Measurements from ENCODE around the gene CUX1. TPM values are rescaled to one million over a fixed set of nuclear protein-coding genes. Genes with fewer than 3 reads are reported as not detected.

The CUX1 gene
- total and polyA plus RNA-seq, 2 donors (not counting 1 experiment from before 2014, with no cell fraction given), result 10.8 to 86.5 TPM

DNA sequence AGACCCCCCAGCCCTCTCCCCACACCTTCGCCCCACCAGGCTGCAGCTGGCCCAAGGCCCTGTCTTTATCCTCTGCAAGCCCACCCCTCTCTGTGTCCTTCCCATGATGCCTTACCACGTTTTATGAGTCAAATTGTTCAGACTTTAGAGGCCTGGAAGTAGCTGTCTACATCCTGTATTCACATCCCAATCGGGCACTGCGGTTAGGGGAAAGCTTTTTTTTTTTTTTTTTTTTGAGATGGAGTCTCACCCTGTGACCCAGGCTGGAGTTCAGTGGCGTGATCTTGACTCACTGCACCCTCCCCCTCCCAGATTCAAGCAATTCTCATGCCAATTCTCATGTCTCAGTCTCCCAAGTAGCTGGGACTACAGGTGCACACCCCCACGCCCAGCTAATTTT lies 347.7 kb downstream of the CUX1 start:
- no peaks in the 10 kb centered on the region for H3K79me2 ChIP-seq (ENCODE audit: control insufficient read depth, insufficient read depth, low read length)
- H3K9me3 ChIP-seq (ENCODE audit: control extremely low read depth in 1 of 3, control insufficient read depth in 2 of 3, insufficient read depth in 1 of 3, low read length in 2 of 3), result no peaks in the 10 kb centered on the region
- TF ChIP-seq EZH2 (IDR thresholded peaks at IDR 0.05; ENCODE audit: borderline replicate concordance, insufficient read depth, low read depth, low read length, poor library complexity, severe bottlenecking) (no peak), CTCF (IDR thresholded peaks at IDR 0.05) (no peak)
- no peak overlapping the region for H3K27ac Mint-ChIP-seq
- intact Hi-C loops (cut with micrococcal nuclease), result no loop called here
- H3K4me3 ChIP-seq (ENCODE audit: control extremely low read depth in 1 of 5, extremely low read depth in 1 of 5, insufficient read depth in 1 of 5, low read depth in 2 of 5, low read length in 4 of 5), result no peak overlapping the region
- H3K4me1 Mint-ChIP-seq, result no peaks in the 10 kb centered on the region
- no peak for ATAC-seq (ENCODE audit: low read depth)
- H2AFZ ChIP-seq (ENCODE audit: insufficient read depth, low read depth, low read length, poor library complexity, severe bottlenecking), result no peak overlapping the region
- ChIA-PET POLR2A (no interaction called here), CTCF (interaction anchor here (0.7 kb wide), 1 partner anchor 495 kb away, joined by 3 read pairs; no protein-coding TSS in a partner anchor)
- no peaks in the 10 kb centered on the region for H3K4me1 ChIP-seq (ENCODE audit: control insufficient read depth in 2 of 2, insufficient read depth in 2 of 2, low read length in 2 of 2)
- H3K9ac ChIP-seq (ENCODE audit: low read length), result no peak overlapping the region
- no peak overlapping the region for H3K27ac ChIP-seq (ENCODE audit: low read length in 2 of 2)
- H3K36me3 ChIP-seq (replicated peaks in 1 of 2; ENCODE audit: control extremely low read depth in 1 of 2, control insufficient read depth in 1 of 2, extremely low read depth in 1 of 2, insufficient read depth in 2 of 2, low read length in 1 of 2), result peaks cover 0 to 13% of the 10 kb centered on the region in 2 experiments
- no peaks in the 10 kb centered on the region for H4K20me1 ChIP-seq (ENCODE audit: control insufficient read depth, insufficient read depth, low read length, poor library complexity, severe bottlenecking)
- DNase-seq, result no peak
- H3K27me3 Mint-ChIP-seq, result no peaks in the 10 kb centered on the region
- no peak overlapping the region for H3K4me2 ChIP-seq (replicated peaks; ENCODE audit: low read depth, low read length, poor library complexity, severe bottlenecking)
- no peak overlapping the region for H3K4me3 Mint-ChIP-seq
- no peaks in the 10 kb centered on the region for H3K27me3 ChIP-seq (replicated peaks in 1 of 4; ENCODE audit: control extremely low read depth in 1 of 4, control insufficient read depth in 3 of 4, insufficient read depth in 4 of 4, low read length in 3 of 4)
- no CpG with 5 or more reads among the region's 6 CpGs for WGBS (ENCODE audit: insufficient coverage)
- no peaks in the 10 kb centered on the region for H3K9me3 Mint-ChIP-seq (ENCODE audit: insufficient read depth)

DNA sequence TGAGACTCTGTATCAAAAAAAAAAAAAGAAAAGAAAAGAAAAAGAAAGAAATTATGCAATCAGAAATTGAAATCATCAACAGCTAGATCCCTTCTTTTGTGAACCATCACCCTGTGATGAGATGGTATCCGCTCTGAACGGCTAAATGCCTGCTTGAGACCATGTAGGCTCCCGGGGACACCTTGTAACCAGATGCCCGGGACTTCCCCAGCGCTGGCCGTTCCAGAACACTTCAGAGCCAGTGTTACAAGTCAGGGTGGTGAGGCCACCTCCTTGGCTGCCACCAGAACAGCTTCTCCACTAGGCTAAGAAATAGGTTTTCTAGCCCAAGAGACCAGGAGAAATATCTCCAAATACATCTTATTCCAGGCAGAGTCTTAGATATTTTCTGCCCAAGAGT lies 349.8 kb downstream of the CUX1 start:
- ChIA-PET POLR2A (no interaction called here), CTCF (no interaction called here)
- Mint-ChIP-seq H3K27ac (no peak overlapping the region), H3K27me3 (no peaks in the 10 kb centered on the region), H3K4me1 (no peaks in the 10 kb centered on the region), H3K9me3 (ENCODE audit: insufficient read depth) (no peaks in the 10 kb centered on the region), H3K4me3 (no peak overlapping the region)
- intact Hi-C loops (cut with micrococcal nuclease), result no loop called here
- Histone ChIP-seq H3K36me3 (replicated peaks in 1 of 2; ENCODE audit: control extremely low read depth in 1 of 2, control insufficient read depth in 1 of 2, extremely low read depth in 1 of 2, insufficient read depth in 2 of 2, low read length in 1 of 2) (peaks cover 0 to 18% of the 10 kb centered on the region in 2 experiments), H2AFZ (ENCODE audit: insufficient read depth, low read depth, low read length, poor library complexity, severe bottlenecking) (no peak overlapping the region), H3K4me2 (replicated peaks; ENCODE audit: low read depth, low read length, poor library complexity, severe bottlenecking) (no peak overlapping the region), H4K20me1 (ENCODE audit: control insufficient read depth, insufficient read depth, low read length, poor library complexity, severe bottlenecking) (no peaks in the 10 kb centered on the region), H3K9me3 (ENCODE audit: control extremely low read depth in 1 of 3, control insufficient read depth in 2 of 3, insufficient read depth in 1 of 3, low read length in 2 of 3) (no peaks in the 10 kb centered on the region), H3K27ac (ENCODE audit: low read length in 2 of 2) (no peak overlapping the region), H3K4me3 (ENCODE audit: control extremely low read depth in 1 of 5, extremely low read depth in 1 of 5, insufficient read depth in 1 of 5, low read depth in 2 of 5, low read length in 4 of 5) (no peak overlapping the region), H3K27me3 (replicated peaks in 1 of 4; ENCODE audit: control extremely low read depth in 1 of 4, control insufficient read depth in 3 of 4, insufficient read depth in 4 of 4, low read length in 3 of 4) (no peaks in the 10 kb centered on the region), H3K4me1 (ENCODE audit: control insufficient read depth in 2 of 2, insufficient read depth in 2 of 2, low read length in 2 of 2) (no peaks in the 10 kb centered on the region), H3K9ac (ENCODE audit: low read length) (no peak overlapping the region), H3K79me2 (ENCODE audit: control insufficient read depth, insufficient read depth, low read length) (no peaks in the 10 kb centered on the region)
- TF ChIP-seq CTCF (IDR thresholded peaks at IDR 0.05), result no peak
- TF ChIP-seq EZH2 (IDR thresholded peaks at IDR 0.05; ENCODE audit: borderline replicate concordance, insufficient read depth, low read depth, low read length, poor library complexity, severe bottlenecking), result no peak
- no peak for DNase-seq
- WGBS (ENCODE audit: insufficient coverage), result 89% methylated on average over 6 of the region's 6 CpGs
- ATAC-seq (ENCODE audit: low read depth), result no peak
